K562 (cell line): Measurements from ENCODE around the gene RBKS. TPM values are rescaled to one million over a fixed set of nuclear protein-coding genes. Genes with fewer than 3 reads are reported as not detected.

Source experiments
- BRF2 ChIP-seq: IDR thresholded peaks from 3 replicates; pipeline ENCODE4 v1.6.1; 2011; ENCODE audit warnings: borderline replicate concordance, mild to moderate bottlenecking; ENCODE audit not compliant: insufficient read length, insufficient read depth
- CBX2 ChIP-seq: fragments of 200-600 bp; sonication (generic); IDR thresholded peaks from one replicate; pipeline ENCODE4 v1.6.1; 2012; ENCODE audit warnings: mild to moderate bottlenecking, low read length, inconsistent platforms; ENCODE audit not compliant: insufficient read depth, poor library complexity, severe bottlenecking
- JUND ChIP-seq, 2 experiments: IDR thresholded peaks; 2 replicates in 1 of 2; 3 replicates in 1 of 2; pipeline ENCODE4 v1.6.1; 2011; ENCODE audit warnings: borderline replicate concordance in 2 of 2, low read depth in 2 of 2, low read length in 2 of 2, improper control_type of control experiment in 1 of 2, missing biosample characterization in 1 of 2, missing genetic modification characterization in 1 of 2, missing genetic modification reagents in 1 of 2
- L3MBTL2 ChIP-seq: fragments of 450-650 bp; IDR thresholded peaks from 2 replicates; pipeline ENCODE4 v1.6.1; 2016; ENCODE audit warnings: mild to moderate bottlenecking, moderate library complexity
- POLR2H ChIP-seq: IDR thresholded peaks from 2 replicates; pipeline ENCODE4 v1.6.1; 2016; ENCODE audit warnings: missing genetic modification characterization, low read depth, mild to moderate bottlenecking, control low read depth, missing compliant biosample characterization, moderate library complexity
- RNF2 ChIP-seq: sonication (generic); IDR thresholded peaks from 2 replicates; pipeline ENCODE4 v1.6.1; 2016
- SMARCB1 ChIP-seq: IDR thresholded peaks from 2 replicates; pipeline ENCODE4 v1.6.1; 2011; ENCODE audit warnings: improper control_type of control experiment, low read depth; ENCODE audit not compliant: insufficient read length
- ZBTB40 ChIP-seq, 2 experiments: fragments of 450-650 bp in 1 of 2; sonication (generic) in 1 of 2; formaldehyde crosslinking in 1 of 2; IDR thresholded peaks; 2 replicates each; pipeline versions ENCODE4 v1.7.1 to v1.9.0; 2016 to 2022; ENCODE audit warnings: inconsistent platforms in 1 of 2, mild to moderate bottlenecking in 1 of 2, missing genetic modification reagents in 1 of 2
- ZBTB8A ChIP-seq: fragments of 450-650 bp; IDR thresholded peaks from 2 replicates; pipeline ENCODE4 v1.6.1; 2018; ENCODE audit warnings: mild to moderate bottlenecking, moderate library complexity; ENCODE audit not compliant: partially characterized antibody
- ZFX ChIP-seq: sonication (generic); formaldehyde crosslinking; IDR thresholded peaks from 2 replicates; pipeline ENCODE4 v1.8.0; 2022; ENCODE audit warnings: mild to moderate bottlenecking, missing genetic modification reagents, moderate library complexity
- ZNF239 ChIP-seq: fragments of 250-450 bp; sonication (Bioruptor Pico); IDR thresholded peaks from 2 replicates; pipeline ENCODE4 v1.4.0; 2020; ENCODE audit warnings: mild to moderate bottlenecking
- polyA plus RNA-seq, 8 experiments: library from polyadenylated mRNA; depleted of rRNA in 4 of 8; stranded (reverse) in 5 of 8; unstranded in 3 of 8; fragments of >200 nt; fragmentation: Nextera tagmentation in 2 of 8; fragmentation: Illumina TruSeq in 1 of 8; extraction: Ambion mirVana in 2 of 8; extraction: Trizol in 1 of 8; gene quantifications; 2 replicates each; pipeline versions ENCODE4 v1.2.1 to v1.2.3, GENCODE V29; 2011 to 2014; ENCODE audit warnings: inconsistent platforms in 1 of 8, missing spikeins in 1 of 8
- total RNA-seq, 7 experiments: library from RNA; depleted of rRNA in 6 of 7; stranded (reverse); fragments of >200 nt in 6 of 7; fragmentation: Illumina TruSeq in 2 of 7; extraction: Trizol in 2 of 7; gene quantifications; 2 replicates each; pipeline versions ENCODE4 v1.2.1 to v1.2.3, GENCODE V29; 2011 to 2021; ENCODE audit warnings: low replicate concordance in 1 of 7
- TF ChIP-seq, protein P1 (sequence below), 2 experiments: fragments of 450-650 bp in 1 of 2; sonication (generic) in 1 of 2; formaldehyde crosslinking in 1 of 2; IDR thresholded peaks in 1 of 2; conservative IDR thresholded peaks in 1 of 2; 2 replicates each; pipeline versions ENCODE4 v1.6.1 to v1.8.1; 2016 to 2023; ENCODE audit warnings: mild to moderate bottlenecking in 2 of 2, moderate library complexity in 2 of 2, inconsistent platforms in 1 of 2, missing genetic modification reagents in 1 of 2
- TF ChIP-seq, protein P2 (sequence below): fragments of 450-650 bp; IDR thresholded peaks from 2 replicates; pipeline ENCODE4 v1.6.1; 2016; ENCODE audit warnings: low read depth, mild to moderate bottlenecking, moderate library complexity

Gene RBKS
- total and polyA plus RNA-seq, 9 of the 15 experiments (the other 6 are each of a cell fraction or from before 2014, with no cell fraction given): 0.06 to 0.39 (median 0.19) TPM

GRCh38 chr2:27752551-27753237 is 137.5 kb downstream of the RBKS start (continued):
- TF ChIP-seq ZBTB8A (no peak), SMARCB1 (no peak), L3MBTL2 (peak; percentile 50; the same call in 1 of the 2 replicates), ZNF239 (CRISPR knock-in tag) (no peak), ZFX (CRISPR knock-in tag) (no peak; the same call in 1 of the 2 replicates), ZBTB40 (IDR thresholded peaks at IDR 0.05) (0 out of 2 replicates have a peak, but pooled peaks have one; percentile 13), ZBTB40 (CRISPR knock-in tag; IDR thresholded peaks at IDR 0.05) (no peak), RNF2 (no peak; the same call in 1 of the 2 replicates), JUND (IDR thresholded peaks at IDR 0.05; ENCODE audit: borderline replicate concordance, low read depth, low read length) (0 out of 2 replicates have a peak, but pooled peaks have one; percentile 37), JUND (tag; IDR thresholded peaks at IDR 0.05; ENCODE audit: borderline replicate concordance, low read depth, low read length) (no peak), CBX2 (no peak), BRF2 (no peak), POLR2H (tag) (peak; percentile 82)
- TF ChIP-seq, protein P1, sequence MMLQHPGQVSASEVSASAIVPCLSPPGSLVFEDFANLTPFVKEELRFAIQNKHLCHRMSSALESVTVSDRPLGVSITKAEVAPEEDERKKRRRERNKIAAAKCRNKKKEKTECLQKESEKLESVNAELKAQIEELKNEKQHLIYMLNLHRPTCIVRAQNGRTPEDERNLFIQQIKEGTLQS (IDR thresholded peaks at IDR 0.05): peak; percentile 79
- TF ChIP-seq, protein P1 (CRISPR knock-in tag; conservative IDR thresholded peaks at IDR 0.05): no peak
- TF ChIP-seq, protein P2, sequence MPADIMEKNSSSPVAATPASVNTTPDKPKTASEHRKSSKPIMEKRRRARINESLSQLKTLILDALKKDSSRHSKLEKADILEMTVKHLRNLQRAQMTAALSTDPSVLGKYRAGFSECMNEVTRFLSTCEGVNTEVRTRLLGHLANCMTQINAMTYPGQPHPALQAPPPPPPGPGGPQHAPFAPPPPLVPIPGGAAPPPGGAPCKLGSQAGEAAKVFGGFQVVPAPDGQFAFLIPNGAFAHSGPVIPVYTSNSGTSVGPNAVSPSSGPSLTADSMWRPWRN: peak; percentile 17; the same call in 1 of the 2 replicates
